K562 (cell line): ENCODE results near the gene FKBP2. TPM values are rescaled to one million over a fixed set of nuclear protein-coding genes. Genes with fewer than 3 reads are reported as not detected.

Experiments
- ATF7 ChIP-seq: fragments of 450-650 bp; IDR thresholded peaks from 2 replicates; pipeline ENCODE4 v1.7.1; 2014; ENCODE audit warnings: mild to moderate bottlenecking, moderate library complexity
- CSDE1 ChIP-seq, 2 experiments: fragments of 450-650 bp; IDR thresholded peaks; 2 replicates each; pipeline ENCODE4 v1.6.1; 2016; ENCODE audit warnings: mild to moderate bottlenecking in 1 of 2
- EZH2 ChIP-seq: IDR thresholded peaks from 2 replicates; pipeline ENCODE4 v1.6.1; 2012; ENCODE audit warnings: low read depth, mild to moderate bottlenecking, inconsistent platforms, low read length, borderline replicate concordance
- HEY1 ChIP-seq: fragments of 250-450 bp; sonication (Bioruptor Pico); IDR thresholded peaks from 2 replicates; pipeline ENCODE4 v1.5.0; 2020; ENCODE audit warnings: mild to moderate bottlenecking, moderate library complexity, borderline replicate concordance
- HMGN3 ChIP-seq: IDR thresholded peaks from 2 replicates; pipeline ENCODE4 v1.6.1; 2011; ENCODE audit warnings: borderline replicate concordance, low read depth, mild to moderate bottlenecking, mixed read lengths, low read length; ENCODE audit not compliant: insufficient read length; ENCODE audit errors: extremely low read depth
- MEF2A ChIP-seq: IDR thresholded peaks from 2 replicates; pipeline ENCODE4 v1.6.1; 2011; ENCODE audit warnings: low read depth, mild to moderate bottlenecking, low read length, moderate library complexity; ENCODE audit not compliant: control insufficient read depth
- MTF1 ChIP-seq: fragments of 250-450 bp; sonication (Bioruptor Pico); IDR thresholded peaks from 2 replicates; pipeline ENCODE4 v1.9.0; 2021; ENCODE audit warnings: moderate library complexity, mild to moderate bottlenecking, inconsistent platforms, borderline replicate concordance
- MYC ChIP-seq, 2 experiments: fragments of 250-450 bp in 1 of 2; sonication (Bioruptor Pico) in 1 of 2; IDR thresholded peaks; 2 replicates each; pipeline versions ENCODE4 v1.5.1 to v1.6.1; 2012 to 2021; ENCODE audit warnings: low read depth in 2 of 2, borderline replicate concordance in 1 of 2, improper control_type of control experiment in 1 of 2, low read length in 1 of 2, mild to moderate bottlenecking in 1 of 2, moderate library complexity in 1 of 2
- NR4A1 ChIP-seq, 2 experiments: fragments of 250-450 bp in 1 of 2; fragments of 450-650 bp in 1 of 2; sonication (Bioruptor Pico) in 1 of 2; IDR thresholded peaks; 2 replicates each; pipeline versions ENCODE4 v1.4.0 to v1.6.1; 2016 to 2020; ENCODE audit warnings: mild to moderate bottlenecking in 2 of 2, missing compliant biosample characterization in 1 of 2, missing genetic modification characterization in 1 of 2, moderate library complexity in 1 of 2
- RBM25 ChIP-seq: fragments of 200-400 bp; formaldehyde crosslinking; IDR thresholded peaks from 2 replicates; pipeline ENCODE4 v1.6.1; 2018; ENCODE audit warnings: low read length, low read depth, moderate library complexity; ENCODE audit not compliant: severe bottlenecking
- SP2 ChIP-seq: IDR thresholded peaks from 2 replicates; pipeline ENCODE4 v1.6.1; 2011; ENCODE audit warnings: mild to moderate bottlenecking, low read depth, low read length, moderate library complexity; ENCODE audit not compliant: poor library complexity, severe bottlenecking; ENCODE audit errors: extremely low read depth
- SRSF3 ChIP-seq: fragments of 200-400 bp; formaldehyde crosslinking; IDR thresholded peaks from 2 replicates; pipeline ENCODE4 v1.6.1; 2016; ENCODE audit warnings: mild to moderate bottlenecking, low read length, moderate library complexity; ENCODE audit not compliant: insufficient read depth
- TSC22D4 ChIP-seq: fragments of 450-650 bp; IDR thresholded peaks from 2 replicates; pipeline ENCODE4 v1.6.1; 2016; ENCODE audit warnings: missing genetic modification characterization, missing biosample characterization, control low read depth
- ZNF707 ChIP-seq: fragments of 250-450 bp; sonication (Bioruptor Pico); conservative IDR thresholded peaks from 2 replicates; pipeline ENCODE4 v1.8.0; 2022; ENCODE audit warnings: inconsistent platforms, mild to moderate bottlenecking, moderate library complexity
- polyA plus RNA-seq, 8 experiments: library from polyadenylated mRNA; depleted of rRNA in 4 of 8; stranded (reverse) in 5 of 8; unstranded in 3 of 8; fragments of >200 nt; fragmentation: Nextera tagmentation in 2 of 8; fragmentation: Illumina TruSeq in 1 of 8; extraction: Ambion mirVana in 2 of 8; extraction: Trizol in 1 of 8; gene quantifications; 2 replicates each; pipeline versions ENCODE4 v1.2.1 to v1.2.3, GENCODE V29; 2011 to 2014; ENCODE audit warnings: inconsistent platforms in 1 of 8, missing spikeins in 1 of 8
- total RNA-seq, 7 experiments: library from RNA; depleted of rRNA in 6 of 7; stranded (reverse); fragments of >200 nt in 6 of 7; fragmentation: Illumina TruSeq in 2 of 7; extraction: Trizol in 2 of 7; gene quantifications; 2 replicates each; pipeline versions ENCODE4 v1.2.1 to v1.2.3, GENCODE V29; 2011 to 2021; ENCODE audit warnings: low replicate concordance in 1 of 7
- TF ChIP-seq, protein P1 (sequence below): fragments of 150-350 bp; IDR thresholded peaks from 2 replicates; pipeline ENCODE4 v1.6.1; 2014; ENCODE audit warnings: low read depth, mild to moderate bottlenecking, low read length, borderline replicate concordance
- TF ChIP-seq, protein P2 (sequence below): sonication (generic); formaldehyde crosslinking; IDR thresholded peaks from 2 replicates; pipeline ENCODE4 v1.8.0; 2022; ENCODE audit warnings: mild to moderate bottlenecking, missing genetic modification reagents
- TF ChIP-seq, protein P3 (sequence below): fragments of 450-650 bp; IDR thresholded peaks from 2 replicates; pipeline ENCODE4 v1.6.1; 2017; ENCODE audit warnings: antibody characterized with exemption

FKBP2 gene
- total and polyA plus RNA-seq, 9 of the 15 experiments (the other 6 are each of a cell fraction or from before 2014, with no cell fraction given) = 3.5 to 151 (median 58.1) TPM

DNA sequence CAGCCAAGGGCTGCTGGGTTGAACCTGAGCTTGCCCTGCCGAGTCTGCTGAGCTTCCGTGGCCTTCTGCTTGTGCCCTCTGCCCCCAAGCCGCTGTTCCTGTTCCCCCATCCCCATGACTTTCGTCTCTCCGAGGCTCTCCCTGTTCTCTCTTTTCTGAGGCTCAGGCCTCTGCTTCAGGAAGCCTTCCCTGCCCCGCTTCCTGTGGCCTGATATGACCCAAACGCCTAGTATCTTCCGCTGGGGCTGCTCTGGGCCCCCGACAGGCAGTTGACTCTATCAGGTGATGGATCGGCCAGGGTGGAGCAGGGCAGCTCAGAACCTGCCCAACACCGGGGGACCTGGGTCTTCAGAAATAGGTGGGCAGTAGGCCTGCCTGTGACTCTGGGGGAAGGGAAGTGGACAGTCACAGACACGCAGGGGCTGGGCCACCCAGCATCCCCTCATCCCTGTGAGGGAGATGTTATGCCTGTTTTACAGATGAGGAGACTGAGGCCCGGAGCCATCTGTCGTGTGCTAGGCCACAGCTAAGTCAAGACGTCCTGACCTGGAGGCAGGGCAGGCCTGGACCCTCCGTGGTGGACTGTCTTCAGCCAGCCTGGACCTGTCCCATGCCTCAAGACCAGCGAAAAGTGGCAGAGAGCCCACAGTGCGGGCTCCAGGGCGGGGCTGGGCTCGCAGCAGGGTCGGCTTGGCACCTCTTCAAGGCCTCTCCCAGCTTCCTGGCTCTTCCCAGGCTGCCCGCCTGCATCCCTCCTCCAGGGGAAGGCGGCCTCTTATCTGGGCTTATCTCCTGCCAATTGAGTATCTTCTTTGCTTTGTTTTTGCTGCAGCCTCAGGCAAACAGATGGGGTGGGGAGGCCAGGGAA, 27.4 kb downstream of the FKBP2 start (continued):
- TF ChIP-seq, protein P1, sequence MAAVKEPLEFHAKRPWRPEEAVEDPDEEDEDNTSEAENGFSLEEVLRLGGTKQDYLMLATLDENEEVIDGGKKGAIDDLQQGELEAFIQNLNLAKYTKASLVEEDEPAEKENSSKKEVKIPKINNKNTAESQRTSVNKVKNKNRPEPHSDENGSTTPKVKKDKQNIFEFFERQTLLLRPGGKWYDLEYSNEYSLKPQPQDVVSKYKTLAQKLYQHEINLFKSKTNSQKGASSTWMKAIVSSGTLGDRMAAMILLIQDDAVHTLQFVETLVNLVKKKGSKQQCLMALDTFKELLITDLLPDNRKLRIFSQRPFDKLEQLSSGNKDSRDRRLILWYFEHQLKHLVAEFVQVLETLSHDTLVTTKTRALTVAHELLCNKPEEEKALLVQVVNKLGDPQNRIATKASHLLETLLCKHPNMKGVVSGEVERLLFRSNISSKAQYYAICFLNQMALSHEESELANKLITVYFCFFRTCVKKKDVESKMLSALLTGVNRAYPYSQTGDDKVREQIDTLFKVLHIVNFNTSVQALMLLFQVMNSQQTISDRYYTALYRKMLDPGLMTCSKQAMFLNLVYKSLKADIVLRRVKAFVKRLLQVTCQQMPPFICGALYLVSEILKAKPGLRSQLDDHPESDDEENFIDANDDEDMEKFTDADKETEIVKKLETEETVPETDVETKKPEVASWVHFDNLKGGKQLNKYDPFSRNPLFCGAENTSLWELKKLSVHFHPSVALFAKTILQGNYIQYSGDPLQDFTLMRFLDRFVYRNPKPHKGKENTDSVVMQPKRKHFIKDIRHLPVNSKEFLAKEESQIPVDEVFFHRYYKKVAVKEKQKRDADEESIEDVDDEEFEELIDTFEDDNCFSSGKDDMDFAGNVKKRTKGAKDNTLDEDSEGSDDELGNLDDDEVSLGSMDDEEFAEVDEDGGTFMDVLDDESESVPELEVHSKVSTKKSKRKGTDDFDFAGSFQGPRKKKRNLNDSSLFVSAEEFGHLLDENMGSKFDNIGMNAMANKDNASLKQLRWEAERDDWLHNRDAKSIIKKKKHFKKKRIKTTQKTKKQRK = no peak
- TF ChIP-seq TSC22D4 (tag) = no peak
- no peak for TF ChIP-seq HEY1 (CRISPR knock-in tag)
- no peak for TF ChIP-seq HMGN3
- no peak for TF ChIP-seq MEF2A
- no peak for TF ChIP-seq MYC (IDR thresholded peaks at IDR 0.05; ENCODE audit: low read depth, low read length)
- no peak for TF ChIP-seq MYC (CRISPR knock-in tag; IDR thresholded peaks at IDR 0.05; ENCODE audit: borderline replicate concordance, low read depth)
- TF ChIP-seq EZH2 = no peak
- no peak for TF ChIP-seq RBM25
- TF ChIP-seq, protein P2, sequence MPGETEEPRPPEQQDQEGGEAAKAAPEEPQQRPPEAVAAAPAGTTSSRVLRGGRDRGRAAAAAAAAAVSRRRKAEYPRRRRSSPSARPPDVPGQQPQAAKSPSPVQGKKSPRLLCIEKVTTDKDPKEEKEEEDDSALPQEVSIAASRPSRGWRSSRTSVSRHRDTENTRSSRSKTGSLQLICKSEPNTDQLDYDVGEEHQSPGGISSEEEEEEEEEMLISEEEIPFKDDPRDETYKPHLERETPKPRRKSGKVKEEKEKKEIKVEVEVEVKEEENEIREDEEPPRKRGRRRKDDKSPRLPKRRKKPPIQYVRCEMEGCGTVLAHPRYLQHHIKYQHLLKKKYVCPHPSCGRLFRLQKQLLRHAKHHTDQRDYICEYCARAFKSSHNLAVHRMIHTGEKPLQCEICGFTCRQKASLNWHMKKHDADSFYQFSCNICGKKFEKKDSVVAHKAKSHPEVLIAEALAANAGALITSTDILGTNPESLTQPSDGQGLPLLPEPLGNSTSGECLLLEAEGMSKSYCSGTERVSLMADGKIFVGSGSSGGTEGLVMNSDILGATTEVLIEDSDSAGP (CRISPR knock-in tag) = no peak
- no peak for TF ChIP-seq SP2
- no peak for TF ChIP-seq MTF1 (CRISPR knock-in tag)
- TF ChIP-seq SRSF3 = no peak
- TF ChIP-seq CSDE1 (IDR thresholded peaks at IDR 0.05) = no peak
- TF ChIP-seq, protein P3, sequence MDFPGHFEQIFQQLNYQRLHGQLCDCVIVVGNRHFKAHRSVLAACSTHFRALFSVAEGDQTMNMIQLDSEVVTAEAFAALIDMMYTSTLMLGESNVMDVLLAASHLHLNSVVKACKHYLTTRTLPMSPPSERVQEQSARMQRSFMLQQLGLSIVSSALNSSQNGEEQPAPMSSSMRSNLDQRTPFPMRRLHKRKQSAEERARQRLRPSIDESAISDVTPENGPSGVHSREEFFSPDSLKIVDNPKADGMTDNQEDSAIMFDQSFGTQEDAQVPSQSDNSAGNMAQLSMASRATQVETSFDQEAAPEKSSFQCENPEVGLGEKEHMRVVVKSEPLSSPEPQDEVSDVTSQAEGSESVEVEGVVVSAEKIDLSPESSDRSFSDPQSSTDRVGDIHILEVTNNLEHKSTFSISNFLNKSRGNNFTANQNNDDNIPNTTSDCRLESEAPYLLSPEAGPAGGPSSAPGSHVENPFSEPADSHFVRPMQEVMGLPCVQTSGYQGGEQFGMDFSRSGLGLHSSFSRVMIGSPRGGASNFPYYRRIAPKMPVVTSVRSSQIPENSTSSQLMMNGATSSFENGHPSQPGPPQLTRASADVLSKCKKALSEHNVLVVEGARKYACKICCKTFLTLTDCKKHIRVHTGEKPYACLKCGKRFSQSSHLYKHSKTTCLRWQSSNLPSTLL = no peak
- no peak for TF ChIP-seq NR4A1 (CRISPR knock-in tag; IDR thresholded peaks at IDR 0.05)
- no peak; the same call in 1 of the 2 replicates for TF ChIP-seq NR4A1 (tag; IDR thresholded peaks at IDR 0.05)
- no peak for TF ChIP-seq ATF7
- 0 out of 2 replicates have a peak, but pooled peaks have one; percentile 24 for TF ChIP-seq ZNF707
- TF ChIP-seq, all 486 proteins: peak for 37
